Occipital lobe (tissue), 2 donors: ENCODE measurements around the gene MFAP5. TPM values are rescaled to one million over a fixed set of nuclear protein-coding genes. Genes with fewer than 3 reads are reported as not detected.
"Not testable (repeated sequence)": the region's sequence is repeated elsewhere in the genome, so short reads cannot be mapped to it uniquely, and the experiment has no call there.

ENCODE experiments used
- DNase-seq: peaks from one replicate; lab custom pipeline; 2025; lab: John Stamatoyannopoulos, UW
- total RNA-seq: library from RNA; depleted of rRNA; stranded (reverse); fragments of >200 nt; gene quantifications from one replicate; pipeline ENCODE4 v1.2.3, GENCODE V29; 2014

The MFAP5 gene
- total RNA-seq, 1 donor from 2014 or later, result not detected

DNA sequence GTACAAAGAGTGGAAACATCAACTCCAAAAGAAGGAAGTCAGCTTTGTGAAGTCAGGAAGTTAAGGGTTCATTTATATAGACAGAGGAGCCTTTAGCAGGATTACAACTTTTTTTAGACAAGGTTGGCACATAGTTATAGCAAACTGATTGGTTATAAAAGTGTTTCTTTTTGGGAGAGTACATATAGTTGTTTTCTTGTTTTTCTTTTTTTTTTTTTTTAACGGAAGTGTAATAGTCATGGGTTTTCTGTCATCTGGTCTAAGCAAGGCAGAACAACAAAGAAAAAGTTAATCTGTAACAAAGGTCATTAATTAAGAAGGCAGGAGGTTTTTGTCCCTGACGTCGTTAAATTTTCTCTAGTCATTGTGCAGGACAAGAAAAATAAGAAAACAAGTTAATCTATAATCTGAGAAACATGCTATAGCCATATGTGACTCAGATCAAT lies 13.0 kb upstream of the MFAP5 start:
- no peak for DNase-seq

DNA sequence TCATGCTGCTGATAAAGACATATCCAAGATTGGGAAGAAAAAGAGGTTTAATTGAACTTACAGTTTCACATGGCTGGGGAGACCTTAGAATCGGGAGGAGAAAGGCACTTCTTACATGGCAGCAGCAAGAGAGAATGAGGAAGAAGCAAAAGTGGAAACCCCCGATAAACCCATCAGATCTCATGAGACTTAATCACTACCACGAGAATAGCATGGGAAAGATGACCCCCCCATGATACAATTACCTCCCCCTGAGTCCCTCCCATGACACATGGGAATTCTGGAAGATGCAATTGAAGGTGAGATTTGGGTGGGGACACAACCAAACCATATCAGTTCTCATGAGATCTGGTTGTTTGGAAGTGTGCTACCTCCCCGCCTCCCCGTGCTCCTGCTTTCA lies 9.8 kb upstream of the MFAP5 start:
- no peak for DNase-seq

DNA sequence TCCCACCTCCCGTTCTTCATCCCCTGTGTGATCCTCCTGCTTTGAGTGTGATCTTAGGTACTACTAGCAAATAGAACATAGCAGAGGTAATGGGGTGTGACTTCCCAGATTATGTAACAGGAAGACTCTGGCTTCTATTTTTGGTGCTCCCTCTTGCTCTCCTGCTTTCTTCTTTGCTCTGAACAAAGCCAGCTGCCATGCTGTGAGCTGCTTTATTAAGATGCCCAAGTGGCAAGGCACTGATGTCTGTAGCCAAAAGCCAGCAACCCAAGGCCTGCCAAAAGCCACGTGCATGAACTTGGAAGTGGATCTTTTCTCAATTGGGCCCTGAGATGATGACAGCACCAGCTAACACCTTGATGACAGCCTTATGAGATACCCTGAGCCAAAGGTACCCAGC lies 5.8 kb upstream of the MFAP5 start:
- DNase-seq, result no peak

DNA sequence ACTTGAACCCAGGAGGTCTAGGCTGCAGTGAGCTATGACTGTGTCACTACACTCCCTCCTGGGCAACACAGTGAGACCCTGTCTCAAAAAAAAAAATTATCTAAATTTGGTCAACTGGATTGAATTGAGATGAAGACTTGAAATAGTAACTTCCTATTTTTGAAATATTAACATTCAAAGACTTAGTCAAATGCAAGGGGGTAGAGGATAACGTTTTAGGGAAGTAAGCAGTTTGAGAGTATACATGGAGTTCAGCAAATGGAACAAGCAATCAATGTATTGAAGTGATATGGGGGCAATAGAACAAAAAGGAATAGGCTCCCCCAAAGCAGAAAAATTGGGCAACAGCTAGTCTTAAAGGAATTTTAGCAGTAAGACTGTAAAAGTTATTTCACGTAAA lies 4.6 kb upstream of the MFAP5 start:
- DNase-seq, result no peak

DNA sequence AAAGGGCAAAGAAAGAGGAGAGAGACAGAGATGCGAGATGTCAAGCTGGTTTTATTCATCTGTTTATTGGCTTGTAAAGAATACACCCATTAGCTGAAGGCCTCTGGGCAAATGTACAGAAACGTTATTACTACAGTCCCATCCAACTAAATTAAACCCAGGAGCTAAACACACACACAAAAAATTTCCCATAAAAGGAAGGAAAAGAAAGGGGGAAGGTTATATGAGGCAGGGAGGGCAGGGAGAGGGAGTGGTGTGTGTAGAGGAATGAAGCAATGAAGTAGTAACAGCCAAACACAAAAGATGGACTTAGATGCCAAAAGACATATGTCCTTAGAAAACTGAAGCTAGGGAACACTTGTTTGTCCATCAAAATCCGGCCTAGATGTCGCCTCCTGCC lies 3.1 kb upstream of the MFAP5 start:
- DNase-seq, result no peak

DNA sequence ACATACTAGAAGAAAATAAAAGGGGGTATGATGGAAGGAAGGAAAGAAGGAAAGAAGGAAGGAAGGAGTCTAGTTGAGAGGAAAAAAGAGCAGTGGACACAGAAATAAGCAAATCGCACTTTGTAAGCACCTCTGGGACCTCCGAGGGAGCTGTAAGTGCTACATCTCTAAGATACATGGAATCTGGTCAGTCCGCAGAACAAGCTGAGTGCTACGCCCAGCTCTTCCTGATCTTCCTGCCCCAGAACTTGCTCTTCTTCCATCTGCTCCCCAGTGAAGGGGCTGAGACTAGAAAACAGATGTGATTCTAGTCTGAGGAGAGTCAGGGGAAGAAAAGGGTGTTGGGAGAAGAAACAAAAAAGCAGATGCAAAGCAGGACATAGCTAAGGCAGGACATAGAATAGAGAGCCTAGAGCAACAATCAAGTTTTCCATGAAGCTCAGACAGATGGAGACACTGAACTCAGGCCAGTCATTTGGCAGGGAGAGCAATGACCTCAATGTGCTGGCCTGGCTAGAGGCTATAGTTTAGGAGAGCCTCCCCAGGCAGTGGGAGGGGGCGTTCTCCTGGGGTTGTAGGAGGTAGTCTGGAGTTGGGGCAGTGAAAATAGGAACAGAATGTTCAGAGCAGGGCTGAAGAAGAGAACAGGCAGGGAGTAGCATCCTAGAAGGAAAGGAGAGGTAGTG lies 1.7 kb upstream of the MFAP5 start:
- no peak for DNase-seq

DNA sequence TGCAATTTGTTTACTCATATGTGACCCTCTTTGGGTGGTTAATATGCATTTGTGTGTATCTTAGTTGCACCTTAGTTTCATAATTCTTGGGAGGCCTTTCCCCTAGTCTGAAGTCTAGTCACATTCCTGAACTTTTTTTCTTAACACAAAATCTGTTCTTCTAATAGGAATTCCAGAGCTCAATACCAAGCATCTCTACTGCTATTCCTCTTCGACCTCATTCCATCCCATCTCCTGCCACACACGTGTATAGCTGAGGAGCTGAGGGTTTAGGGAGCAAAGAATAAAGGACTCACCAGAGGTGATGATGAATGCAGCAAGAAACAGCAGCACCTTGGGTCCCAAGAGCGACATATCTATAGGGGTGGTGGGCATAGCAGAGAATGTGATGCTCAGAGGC lies 875 bp downstream of the MFAP5 start:
- no peak for DNase-seq

DNA sequence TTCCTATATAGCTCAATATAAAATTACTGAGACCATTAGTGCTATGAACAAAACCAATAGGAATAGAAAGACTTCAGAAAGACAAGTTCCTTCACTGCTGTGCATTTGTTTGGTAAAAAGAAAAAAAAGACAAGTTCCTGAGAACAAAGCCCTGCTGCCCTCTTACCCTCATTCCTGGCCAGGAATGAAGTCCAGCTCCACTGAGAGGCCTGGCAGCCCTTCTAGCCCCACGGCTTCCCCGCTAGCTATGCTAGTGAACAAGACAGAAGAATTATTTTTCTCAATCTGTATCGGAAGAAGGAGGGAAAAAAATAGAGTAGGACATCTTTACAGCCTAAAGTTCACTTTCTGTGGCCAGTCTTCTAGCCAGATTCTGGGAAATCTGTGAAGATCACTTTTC lies 1.6 kb downstream of the MFAP5 start:
- DNase-seq, result no peak

DNA sequence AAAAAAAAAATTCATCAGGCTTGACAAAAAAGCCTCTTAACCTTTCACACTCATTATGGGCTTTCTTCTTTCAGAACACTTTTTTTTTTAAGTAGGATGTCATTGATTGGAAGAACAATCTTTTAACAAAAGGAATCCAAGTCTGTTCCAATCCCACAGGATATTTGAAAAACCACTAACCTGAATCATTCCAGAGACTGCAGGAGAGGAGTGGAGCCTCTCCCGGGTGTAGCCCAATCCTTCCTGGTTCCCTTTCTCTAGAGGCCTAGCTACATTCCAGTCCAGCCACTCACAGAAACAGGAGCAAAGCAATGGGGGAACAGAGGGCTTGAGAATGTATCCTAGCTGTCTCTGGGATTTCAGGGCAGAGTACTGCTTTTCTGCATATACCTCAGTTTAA lies 4.3 kb downstream of the MFAP5 start:
- DNase-seq, result no peak

DNA sequence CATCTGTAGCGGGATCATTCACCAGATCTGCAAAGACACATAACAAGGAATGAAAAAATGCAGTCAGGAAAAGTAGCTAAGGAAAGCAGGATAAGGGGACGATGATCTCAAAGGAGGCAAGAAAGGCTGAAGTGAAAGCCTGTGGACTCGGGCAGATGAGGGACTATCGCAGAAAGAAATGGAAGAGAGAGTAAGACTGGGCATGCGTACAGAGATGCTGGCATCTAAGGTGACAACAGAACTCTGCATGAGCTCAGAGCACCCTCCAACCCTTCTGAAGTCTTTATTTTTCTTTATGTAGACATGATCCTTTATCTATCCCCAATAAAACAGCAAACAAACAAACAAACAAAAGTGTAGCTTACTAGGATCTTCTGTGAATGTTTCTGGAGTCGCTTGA lies 7.2 kb downstream of the MFAP5 start:
- no peak for DNase-seq

DNA sequence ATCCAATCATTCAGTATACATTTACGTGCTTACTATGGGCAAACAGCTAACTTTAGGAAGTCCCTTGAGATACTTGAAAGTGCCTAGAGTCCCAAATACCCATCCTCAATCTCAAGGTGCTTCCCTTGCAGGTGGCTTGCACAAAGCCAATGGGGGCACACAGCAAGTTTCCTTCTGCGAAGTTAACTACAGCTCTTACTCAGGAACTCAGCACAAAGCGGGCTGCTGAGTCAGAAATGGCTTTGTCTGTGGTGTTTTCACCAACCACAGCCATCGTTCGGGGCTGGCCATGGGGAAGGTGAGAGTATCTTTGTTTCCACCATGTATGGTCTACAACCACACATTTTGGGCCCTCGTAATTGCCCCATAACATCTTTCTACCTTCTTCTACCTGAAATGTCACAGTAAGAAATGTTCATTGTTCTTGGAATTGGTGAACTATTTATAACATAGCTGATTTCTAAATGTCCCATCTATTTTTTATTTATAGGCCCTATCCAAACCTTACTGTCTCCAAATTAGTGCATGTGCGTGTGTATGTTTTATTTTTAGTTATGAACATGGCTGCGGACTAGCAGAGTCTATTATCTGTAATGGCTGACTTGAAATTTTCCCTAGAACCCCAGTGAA lies 13.9 kb downstream of the MFAP5 start:
- no peak for DNase-seq

DNA sequence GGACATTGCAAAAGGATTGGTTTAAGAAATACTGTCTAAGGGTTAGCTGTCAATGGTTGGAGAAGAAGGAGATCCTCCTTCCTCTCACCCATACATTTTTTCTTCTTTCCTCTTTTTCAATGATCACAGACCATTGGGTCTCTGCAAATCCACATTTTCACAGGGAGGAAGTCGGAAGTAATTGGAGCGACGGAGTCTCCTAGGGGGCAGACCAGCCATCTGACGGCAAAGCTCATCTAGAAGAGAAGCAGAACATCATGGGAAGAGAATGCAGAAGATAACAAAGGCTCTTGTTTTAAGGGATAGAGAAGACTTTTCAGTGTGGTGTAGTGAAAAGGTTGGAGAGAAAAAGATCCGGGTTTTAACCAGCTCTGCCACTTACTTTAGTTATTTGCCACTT lies 14.7 kb downstream of the MFAP5 start:
- DNase-seq, result no peak

DNA sequence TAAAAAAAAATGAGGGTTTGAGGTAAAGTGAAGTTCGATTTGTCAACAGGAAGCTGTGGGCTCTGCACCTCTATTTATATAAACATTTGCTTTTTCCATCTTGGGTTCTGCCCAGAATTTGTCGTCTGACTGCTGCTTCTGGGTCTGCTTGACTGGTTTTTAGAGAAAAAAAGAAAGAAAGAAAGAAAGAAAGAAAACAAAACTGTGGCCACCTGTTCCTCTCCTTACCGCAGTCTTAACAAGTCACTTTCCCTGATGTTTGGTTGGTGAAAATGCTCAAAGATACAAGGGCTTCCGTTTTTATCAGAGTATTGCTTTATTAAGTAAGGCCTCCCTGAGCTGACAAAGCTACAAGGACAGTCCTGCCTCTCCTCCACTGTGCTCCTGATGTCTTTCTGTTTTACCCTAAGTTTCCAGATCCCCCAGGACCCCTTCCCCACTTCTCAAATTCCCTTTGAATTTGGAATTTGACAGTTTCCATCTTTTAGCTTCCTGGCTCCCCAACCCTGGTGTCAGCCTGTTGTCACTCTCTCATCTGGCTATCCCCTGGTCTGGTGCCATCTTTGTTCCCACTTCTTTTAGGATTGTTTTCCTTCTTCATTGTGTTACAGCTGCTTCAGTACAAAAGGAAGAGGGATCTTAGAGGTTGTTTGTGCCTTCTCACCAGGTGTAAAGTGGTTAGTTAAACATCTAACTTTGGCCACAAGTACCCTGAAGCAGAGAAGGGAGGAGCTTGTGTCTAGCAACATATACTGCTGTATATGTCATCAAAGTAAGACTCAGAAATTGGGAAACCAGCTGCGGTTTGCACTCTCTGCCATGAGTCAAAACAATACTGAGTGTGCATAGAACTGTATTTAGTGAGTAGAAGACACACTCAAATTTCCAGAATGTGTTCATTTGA lies 18.0 kb downstream of the MFAP5 start:
- DNase-seq, result no peak

DNA sequence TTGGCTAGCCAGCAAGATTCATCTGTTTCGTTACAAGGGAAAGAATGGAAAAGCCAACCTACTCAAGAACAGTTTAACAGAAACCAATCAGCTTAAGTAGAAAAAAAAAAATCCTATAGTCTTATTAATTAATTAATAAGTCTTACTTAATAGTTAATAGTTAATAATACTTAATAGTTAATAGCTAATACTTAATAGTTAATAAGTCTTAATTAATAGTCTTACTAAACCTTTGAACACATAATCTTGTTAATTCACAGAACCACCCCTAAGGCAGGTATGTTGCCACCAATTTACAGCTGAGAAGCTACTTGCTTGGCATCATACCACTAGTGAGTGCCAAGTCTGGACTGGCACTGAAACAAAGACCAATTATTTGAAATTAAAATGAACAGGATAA lies 19.9 kb downstream of the MFAP5 start:
- no peak for DNase-seq

DNA sequence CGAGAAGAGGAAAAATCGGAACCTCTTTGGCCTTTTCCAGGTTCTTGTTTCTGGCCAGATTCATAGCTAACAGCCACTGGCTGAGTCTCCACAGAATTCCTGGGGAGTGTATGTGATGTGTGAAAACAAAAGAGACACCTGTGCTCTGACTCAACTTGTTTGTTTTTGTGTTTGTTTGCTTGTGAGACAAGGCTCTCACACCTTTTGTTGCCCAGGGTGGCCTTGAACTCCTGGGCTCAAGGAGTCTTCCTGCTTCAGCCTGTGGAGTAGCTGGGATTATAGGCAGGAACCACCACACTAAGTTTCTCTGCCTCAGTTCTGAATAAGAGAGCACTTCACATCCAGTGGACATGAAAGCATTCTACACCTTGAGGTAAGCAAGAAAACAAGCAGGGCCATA lies 22.7 kb downstream of the MFAP5 start:
- DNase-seq, result no peak

DNA sequence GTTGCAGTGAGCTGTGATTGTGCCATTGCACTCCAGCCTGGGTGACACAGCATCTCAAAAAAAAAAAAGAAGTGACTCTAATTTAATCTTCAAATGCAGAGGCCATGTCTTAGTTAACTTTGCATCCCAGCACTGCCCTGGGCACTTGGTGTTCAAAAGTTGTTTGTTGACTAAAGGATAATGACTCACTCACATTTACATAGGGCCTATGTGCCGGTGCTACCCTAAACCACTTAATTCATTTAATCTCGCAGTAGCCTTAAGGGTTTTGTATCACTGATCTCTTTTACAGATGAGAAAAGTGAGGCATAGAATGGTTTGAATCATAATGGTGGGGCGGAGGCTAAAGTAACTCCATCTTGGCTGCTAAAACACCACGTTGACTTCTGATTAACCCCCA lies 23.7 kb downstream of the MFAP5 start:
- no peak for DNase-seq

DNA sequence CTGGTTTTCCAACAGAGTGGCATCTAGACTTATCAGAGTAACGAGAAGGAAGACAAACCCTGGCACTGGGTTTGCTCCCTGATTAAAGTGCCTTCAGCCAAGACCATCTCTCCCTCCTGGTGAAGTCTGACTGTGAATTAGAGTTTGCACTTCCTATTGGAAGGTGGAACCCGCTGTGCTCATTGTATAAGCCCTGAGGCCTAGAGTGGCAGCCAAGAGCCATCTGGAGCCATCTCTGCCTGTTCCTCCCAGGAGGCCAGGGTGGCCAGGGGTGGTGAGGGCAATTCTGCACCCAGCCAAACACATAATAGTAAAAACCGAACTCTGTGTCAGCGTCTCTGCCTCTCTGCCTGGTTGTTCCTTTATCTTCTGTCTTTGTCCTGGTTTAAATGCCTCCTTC lies 25.0 kb downstream of the MFAP5 start:
- DNase-seq, result no peak

DNA sequence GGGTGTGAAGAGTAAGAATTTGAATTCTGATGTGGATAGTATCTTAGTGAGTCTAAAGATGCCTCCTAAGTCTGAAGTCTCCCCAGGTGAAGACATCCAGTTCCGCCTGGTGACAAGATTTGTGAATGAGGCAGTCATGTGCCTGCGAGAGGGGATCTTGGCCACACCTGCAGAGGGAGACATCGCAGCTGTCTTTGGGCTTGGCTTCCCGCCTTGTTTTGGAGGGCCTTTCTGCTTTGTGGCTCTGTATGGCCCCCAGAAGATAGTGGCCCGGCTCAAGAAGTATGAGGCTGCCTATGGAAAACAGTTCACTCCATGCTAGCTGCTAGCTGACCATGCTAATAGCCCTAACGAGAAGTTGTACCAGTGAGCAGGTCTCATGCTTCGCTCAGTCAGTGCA lies 25.4 kb downstream of the MFAP5 start:
- no peak for DNase-seq

DNA sequence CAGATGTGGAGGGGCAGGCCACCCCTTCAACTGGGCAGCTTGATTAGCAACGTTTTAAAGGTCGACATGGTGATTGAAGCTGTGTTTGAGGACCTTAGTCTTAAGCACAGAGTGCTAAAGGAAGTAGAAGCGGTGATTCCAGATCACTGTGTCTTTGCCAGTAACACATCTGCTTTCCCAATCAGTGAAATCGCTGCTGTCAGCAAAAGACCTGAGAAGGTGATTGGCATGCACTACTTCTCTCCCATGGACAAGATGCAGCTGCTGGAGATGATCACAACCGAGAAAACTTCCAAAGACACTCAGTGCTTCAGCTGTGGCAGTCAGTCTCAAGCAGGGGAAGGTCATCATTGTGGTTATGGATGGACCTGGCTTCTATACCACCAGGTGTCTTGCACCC lies 26.0 kb downstream of the MFAP5 start:
- no peak for DNase-seq

DNA sequence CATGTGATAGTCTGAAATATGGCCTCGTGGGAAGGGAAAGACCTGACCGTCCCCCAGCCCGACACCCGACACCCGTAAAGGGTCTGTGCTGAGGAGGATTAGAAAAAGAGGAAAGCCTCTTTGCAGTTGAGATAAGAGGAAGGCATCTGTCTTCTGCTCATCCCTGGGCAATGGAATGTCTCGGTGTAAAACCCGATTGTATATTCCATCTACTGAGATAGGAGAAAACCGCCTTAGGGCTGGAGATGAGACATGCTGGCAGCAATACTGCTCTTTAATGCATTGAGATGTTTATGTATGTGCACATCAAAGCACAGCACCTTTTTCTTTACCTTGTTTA lies 26.6 kb downstream of the MFAP5 start:
- not testable (repeated sequence) for DNase-seq

DNA sequence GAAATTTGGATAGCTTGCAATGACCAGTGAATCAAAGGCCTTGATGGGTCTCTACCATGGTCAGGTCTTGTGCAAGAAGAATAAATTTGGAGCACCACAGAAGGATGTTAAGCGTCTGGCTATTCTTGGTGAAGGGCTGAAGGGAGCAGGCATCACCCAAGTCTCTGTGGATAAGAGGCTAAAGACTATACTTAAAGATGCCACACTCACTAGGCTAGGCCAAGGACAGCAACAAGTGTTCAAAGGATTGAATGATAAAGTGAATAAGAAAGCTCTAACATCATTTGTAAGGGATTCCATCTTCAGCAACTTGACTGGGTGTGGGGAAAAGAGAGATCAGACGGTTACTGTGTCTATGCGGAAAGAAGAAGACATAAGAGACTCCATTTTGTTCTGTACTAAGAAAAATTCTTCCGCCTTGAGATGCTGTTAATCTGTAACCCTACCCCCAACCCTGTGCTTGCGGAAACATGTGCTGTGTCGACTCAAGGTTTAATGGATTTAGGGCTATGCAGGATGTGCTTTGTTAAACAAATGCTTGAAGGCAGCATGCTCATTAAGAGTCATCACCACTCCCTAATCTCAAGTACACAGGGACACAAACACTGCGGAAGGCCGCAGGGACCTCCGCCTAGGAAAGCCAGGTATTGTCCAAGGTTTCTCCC lies 27.2 kb downstream of the MFAP5 start:
- not testable (repeated sequence) for DNase-seq

DNA sequence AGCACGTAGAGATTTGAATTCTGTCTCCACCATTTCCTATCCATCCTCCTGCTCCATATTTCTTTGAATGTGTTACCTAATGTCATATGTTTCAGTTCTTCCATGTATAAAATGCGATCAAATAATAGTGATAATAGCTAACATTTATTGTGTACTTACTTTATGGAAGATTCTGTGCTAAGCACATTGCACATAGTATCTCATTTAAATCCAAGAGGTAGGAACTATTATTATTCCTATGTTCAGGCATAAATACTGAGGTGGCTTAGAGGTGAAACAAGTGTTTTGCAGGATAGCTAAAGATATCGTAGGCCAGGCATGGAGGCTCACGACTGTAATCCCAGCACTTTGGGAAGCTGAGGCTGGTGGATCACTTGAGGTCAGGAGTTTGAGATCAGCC lies 32.5 kb downstream of the MFAP5 start:
- no peak for DNase-seq
